ENCODE data around the gene KBTBD2.

DNA sequence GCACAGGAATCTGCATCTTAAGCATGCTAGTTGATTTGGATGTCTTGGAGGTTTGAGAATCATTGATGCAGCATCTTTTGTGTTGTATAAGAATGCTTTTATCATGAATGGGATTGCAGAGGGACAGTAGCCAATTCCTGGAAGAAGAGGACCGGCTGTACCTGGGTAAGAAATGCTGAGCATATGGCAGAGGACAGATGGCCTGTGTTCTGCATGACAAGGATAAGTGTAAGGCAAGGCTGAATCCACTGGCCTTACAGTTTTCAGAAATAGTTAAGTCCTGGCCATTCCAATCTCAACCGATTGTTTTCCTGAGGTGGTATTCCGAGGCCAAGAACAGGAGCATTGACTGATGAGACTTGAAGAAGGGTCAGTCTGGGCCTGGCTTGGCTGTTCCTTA, 24.4 kb upstream of the KBTBD2 start:
- TF ChIP-seq, protein P1, sequence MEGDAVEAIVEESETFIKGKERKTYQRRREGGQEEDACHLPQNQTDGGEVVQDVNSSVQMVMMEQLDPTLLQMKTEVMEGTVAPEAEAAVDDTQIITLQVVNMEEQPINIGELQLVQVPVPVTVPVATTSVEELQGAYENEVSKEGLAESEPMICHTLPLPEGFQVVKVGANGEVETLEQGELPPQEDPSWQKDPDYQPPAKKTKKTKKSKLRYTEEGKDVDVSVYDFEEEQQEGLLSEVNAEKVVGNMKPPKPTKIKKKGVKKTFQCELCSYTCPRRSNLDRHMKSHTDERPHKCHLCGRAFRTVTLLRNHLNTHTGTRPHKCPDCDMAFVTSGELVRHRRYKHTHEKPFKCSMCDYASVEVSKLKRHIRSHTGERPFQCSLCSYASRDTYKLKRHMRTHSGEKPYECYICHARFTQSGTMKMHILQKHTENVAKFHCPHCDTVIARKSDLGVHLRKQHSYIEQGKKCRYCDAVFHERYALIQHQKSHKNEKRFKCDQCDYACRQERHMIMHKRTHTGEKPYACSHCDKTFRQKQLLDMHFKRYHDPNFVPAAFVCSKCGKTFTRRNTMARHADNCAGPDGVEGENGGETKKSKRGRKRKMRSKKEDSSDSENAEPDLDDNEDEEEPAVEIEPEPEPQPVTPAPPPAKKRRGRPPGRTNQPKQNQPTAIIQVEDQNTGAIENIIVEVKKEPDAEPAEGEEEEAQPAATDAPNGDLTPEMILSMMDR (conservative IDR thresholded peaks at IDR 0.05): no peak
- no peak for TF ChIP-seq ZFX (IDR thresholded peaks at IDR 0.05)
